ENCODE results near the gene TMEM92. TPM values are rescaled to one million over a fixed set of nuclear protein-coding genes. Genes with fewer than 3 reads are reported as not detected.

TMEM92 gene
- total and polyA plus RNA-seq, 4 donors = 0.49 to 3.3 (median 2.1) TPM

GRCh38 chr17:50273654-50274040 is 619 bp upstream of the TMEM92 start:
- no peak for DNase-seq (ENCODE audit: low read depth in 4 of 6, low spot score in 6 of 6)
- Histone ChIP-seq H3K9me3 (ENCODE audit: control insufficient read depth, insufficient read depth, low read length) (no peaks in the 10 kb centered on the region), H3K36me3 (ENCODE audit: control insufficient read depth, insufficient read depth, low read length) (no peaks in the 10 kb centered on the region), H3K4me3 (ENCODE audit: low read depth, low read length) (no peak overlapping the region), H3K27me3 (ENCODE audit: control insufficient read depth, insufficient read depth, low read length) (peaks cover 32% of the 10 kb centered on the region), H3K27ac (ENCODE audit: low read depth, low read length) (peak overlapping the region; percentile 78), H3K4me1 (ENCODE audit: control insufficient read depth, insufficient read depth, low read length) (peaks cover 53% of the 10 kb centered on the region)
- 100% methylated on average over 1 of the region's 8 CpGs for WGBS (ENCODE audit: insufficient coverage)

- peaks cover 42% of the 10 kb centered on the region for H3K4me1 ChIP-seq (ENCODE audit: control insufficient read depth, insufficient read depth, low read length)
- H3K36me3 ChIP-seq (ENCODE audit: control insufficient read depth, insufficient read depth, low read length) = no peaks in the 10 kb centered on the region
- DNase-seq (ENCODE audit: low read depth in 4 of 6, low spot score in 6 of 6) = no peak
- H3K4me3 ChIP-seq (ENCODE audit: low read depth, low read length) = no peak overlapping the region
- no peak overlapping the region for H3K27ac ChIP-seq (ENCODE audit: low read depth, low read length)
- 84% methylated on average over 3 of the region's 4 CpGs for WGBS (ENCODE audit: insufficient coverage)
- H3K9me3 ChIP-seq (ENCODE audit: control insufficient read depth, insufficient read depth, low read length) = no peaks in the 10 kb centered on the region
- H3K27me3 ChIP-seq (ENCODE audit: control insufficient read depth, insufficient read depth, low read length) = peaks cover 32% of the 10 kb centered on the region
Observed at GRCh38 chr17:50274897-50275221, 593 bp downstream of the TMEM92 start.

GRCh38 chr17:50275279-50275678 is 1.0 kb downstream of the TMEM92 start:
- no peak for DNase-seq (ENCODE audit: low read depth in 4 of 6, low spot score in 6 of 6)
- Histone ChIP-seq H3K4me1 (ENCODE audit: control insufficient read depth, insufficient read depth, low read length) (peaks cover 39% of the 10 kb centered on the region), H3K27me3 (ENCODE audit: control insufficient read depth, insufficient read depth, low read length) (peaks cover 32% of the 10 kb centered on the region), H3K9me3 (ENCODE audit: control insufficient read depth, insufficient read depth, low read length) (no peaks in the 10 kb centered on the region), H3K36me3 (ENCODE audit: control insufficient read depth, insufficient read depth, low read length) (no peaks in the 10 kb centered on the region), H3K4me3 (ENCODE audit: low read depth, low read length) (no peak overlapping the region), H3K27ac (ENCODE audit: low read depth, low read length) (no peak overlapping the region)
- WGBS (ENCODE audit: insufficient coverage) = 69% methylated on average over 5 of the region's 7 CpGs

GRCh38 chr17:50276588-50277356 is 2.5 kb downstream of the TMEM92 start:
- no peak for DNase-seq (ENCODE audit: low read depth in 4 of 6, low spot score in 6 of 6)
- no peaks in the 10 kb centered on the region for H3K9me3 ChIP-seq (ENCODE audit: control insufficient read depth, insufficient read depth, low read length)
- H3K27ac ChIP-seq (ENCODE audit: low read depth, low read length) = no peak overlapping the region
- H3K4me1 ChIP-seq (ENCODE audit: control insufficient read depth, insufficient read depth, low read length) = peaks cover 26% of the 10 kb centered on the region
- no peaks in the 10 kb centered on the region for H3K36me3 ChIP-seq (ENCODE audit: control insufficient read depth, insufficient read depth, low read length)
- WGBS (ENCODE audit: insufficient coverage) = 32% methylated on average over 5 of the region's 8 CpGs
- peaks cover 32% of the 10 kb centered on the region for H3K27me3 ChIP-seq (ENCODE audit: control insufficient read depth, insufficient read depth, low read length)
- H3K4me3 ChIP-seq (ENCODE audit: low read depth, low read length) = no peak overlapping the region

GRCh38 chr17:50277357-50277754 is 3.1 kb downstream of the TMEM92 start:
- H3K27ac ChIP-seq (ENCODE audit: low read depth, low read length) = no peak overlapping the region
- H3K36me3 ChIP-seq (ENCODE audit: control insufficient read depth, insufficient read depth, low read length) = no peaks in the 10 kb centered on the region
- H3K4me1 ChIP-seq (ENCODE audit: control insufficient read depth, insufficient read depth, low read length) = peaks cover 20% of the 10 kb centered on the region
- H3K27me3 ChIP-seq (ENCODE audit: control insufficient read depth, insufficient read depth, low read length) = peaks cover 32% of the 10 kb centered on the region
- 26% methylated on average over 4 of the region's 5 CpGs for WGBS (ENCODE audit: insufficient coverage)
- no peak for DNase-seq (ENCODE audit: low read depth in 4 of 6, low spot score in 6 of 6)
- no peaks in the 10 kb centered on the region for H3K9me3 ChIP-seq (ENCODE audit: control insufficient read depth, insufficient read depth, low read length)
- no peak overlapping the region for H3K4me3 ChIP-seq (ENCODE audit: low read depth, low read length)

- 89% methylated on average over 10 of the region's 14 CpGs for WGBS (ENCODE audit: insufficient coverage)
- no peak for DNase-seq (ENCODE audit: low read depth in 4 of 6, low spot score in 6 of 6)
- peaks cover 8% of the 10 kb centered on the region for H3K4me1 ChIP-seq (ENCODE audit: control insufficient read depth, insufficient read depth, low read length)
- peaks cover 27% of the 10 kb centered on the region for H3K27me3 ChIP-seq (ENCODE audit: control insufficient read depth, insufficient read depth, low read length)
- no peaks in the 10 kb centered on the region for H3K36me3 ChIP-seq (ENCODE audit: control insufficient read depth, insufficient read depth, low read length)
- H3K9me3 ChIP-seq (ENCODE audit: control insufficient read depth, insufficient read depth, low read length) = no peaks in the 10 kb centered on the region
- H3K27ac ChIP-seq (ENCODE audit: low read depth, low read length) = no peak overlapping the region
- H3K4me3 ChIP-seq (ENCODE audit: low read depth, low read length) = no peak overlapping the region
Observed at GRCh38 chr17:50278526-50279180, 4.4 kb downstream of the TMEM92 start.

- peaks cover 22% of the 10 kb centered on the region for H3K27me3 ChIP-seq (ENCODE audit: control insufficient read depth, insufficient read depth, low read length)
Observed at GRCh38 chr17:50279181-50279526, 4.9 kb downstream of the TMEM92 start.

GRCh38 chr17:50279639-50280038 is 5.4 kb downstream of the TMEM92 start:
- no peak overlapping the region for H3K4me3 ChIP-seq (ENCODE audit: low read depth, low read length)
- no peaks in the 10 kb centered on the region for H3K9me3 ChIP-seq (ENCODE audit: control insufficient read depth, insufficient read depth, low read length)
- DNase-seq (ENCODE audit: low read depth in 4 of 6, low spot score in 6 of 6) = no peak
- WGBS (ENCODE audit: insufficient coverage) = 88% methylated on average over 6 of the region's 7 CpGs
- no peaks in the 10 kb centered on the region for H3K36me3 ChIP-seq (ENCODE audit: control insufficient read depth, insufficient read depth, low read length)
- no peak overlapping the region for H3K27ac ChIP-seq (ENCODE audit: low read depth, low read length)
- peaks cover 17% of the 10 kb centered on the region for H3K27me3 ChIP-seq (ENCODE audit: control insufficient read depth, insufficient read depth, low read length)
- H3K4me1 ChIP-seq (ENCODE audit: control insufficient read depth, insufficient read depth, low read length) = no peaks in the 10 kb centered on the region

More at GRCh38 chr17:50279181-50279526, 4.9 kb downstream of the TMEM92 start:
- no peaks in the 10 kb centered on the region for H3K9me3 ChIP-seq (ENCODE audit: control insufficient read depth, insufficient read depth, low read length)
- H3K4me3 ChIP-seq (ENCODE audit: low read depth, low read length) = no peak overlapping the region
- no peaks in the 10 kb centered on the region for H3K36me3 ChIP-seq (ENCODE audit: control insufficient read depth, insufficient read depth, low read length)
- 52% methylated on average over 3 of the region's 4 CpGs for WGBS (ENCODE audit: insufficient coverage)
- H3K4me1 ChIP-seq (ENCODE audit: control insufficient read depth, insufficient read depth, low read length) = peaks cover 4% of the 10 kb centered on the region
- no peak for DNase-seq (ENCODE audit: low read depth in 4 of 6, low spot score in 6 of 6)
- no peak overlapping the region for H3K27ac ChIP-seq (ENCODE audit: low read depth, low read length)

GRCh38 chr17:50280068-50280467 is 5.8 kb downstream of the TMEM92 start:
- H3K27me3 ChIP-seq (ENCODE audit: control insufficient read depth, insufficient read depth, low read length) = peaks cover 13% of the 10 kb centered on the region
- WGBS (ENCODE audit: insufficient coverage) = 81% methylated on average over 5 of the region's 8 CpGs
- H3K4me3 ChIP-seq (ENCODE audit: low read depth, low read length) = no peak overlapping the region
- no peaks in the 10 kb centered on the region for H3K36me3 ChIP-seq (ENCODE audit: control insufficient read depth, insufficient read depth, low read length)
- H3K27ac ChIP-seq (ENCODE audit: low read depth, low read length) = no peak overlapping the region
- no peaks in the 10 kb centered on the region for H3K9me3 ChIP-seq (ENCODE audit: control insufficient read depth, insufficient read depth, low read length)
- no peak for DNase-seq (ENCODE audit: low read depth in 4 of 6, low spot score in 6 of 6)
- no peaks in the 10 kb centered on the region for H3K4me1 ChIP-seq (ENCODE audit: control insufficient read depth, insufficient read depth, low read length)

Data from spinal cord (tissue), 10 donors.